Measurements from ENCODE around the gene CRYBB3.
"Not testable (repeated sequence)": the region's sequence is repeated elsewhere in the genome, so short reads cannot be mapped to it uniquely, and the experiment has no call there.

- not testable (repeated sequence) for TF ChIP-seq CTCF (conservative IDR thresholded peaks at IDR 0.05 in 1 of 2, IDR thresholded peaks at IDR 0.05 in 1 of 2; ENCODE audit: extremely low read depth in 1 of 2, insufficient read depth in 1 of 2, low read depth in 1 of 2, low read length in 2 of 2); EZH2 (IDR thresholded peaks at IDR 0.05; ENCODE audit: borderline replicate concordance, low read length)
These were observed 34.0 kb downstream of the CRYBB3 start for GRCh38 chr22:25233706-25234105.
